Bone marrow (tissue), 2 donors: ENCODE results near the gene CLC.
"Not testable (repeated sequence)": the region's sequence is repeated elsewhere in the genome, so short reads cannot be mapped to it uniquely, and the experiment has no call there.

Source experiments
- DNase-seq, 2 donors: peaks; one replicate each; lab custom pipeline; 2025; lab: John Stamatoyannopoulos, UW

CLC gene

DNA sequence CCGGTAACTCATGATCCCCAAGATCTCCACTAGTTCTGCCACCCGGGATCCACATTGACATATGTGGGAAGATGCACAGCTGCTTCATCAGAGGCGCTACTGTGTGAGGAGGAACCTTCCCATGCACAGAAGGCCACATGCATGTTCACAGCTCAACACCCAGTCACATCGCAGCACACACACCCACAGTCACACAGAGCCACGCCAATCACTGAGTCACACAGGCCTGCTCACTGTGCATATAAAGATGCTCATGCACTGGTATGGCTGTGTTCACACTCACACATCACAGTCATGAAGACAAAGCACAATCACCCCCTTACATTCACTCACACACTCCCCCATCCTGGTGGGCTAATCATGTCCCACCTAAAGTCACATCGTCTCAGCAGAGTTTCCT, 9.8 kb downstream of the CLC start:
- no peak for DNase-seq

DNA sequence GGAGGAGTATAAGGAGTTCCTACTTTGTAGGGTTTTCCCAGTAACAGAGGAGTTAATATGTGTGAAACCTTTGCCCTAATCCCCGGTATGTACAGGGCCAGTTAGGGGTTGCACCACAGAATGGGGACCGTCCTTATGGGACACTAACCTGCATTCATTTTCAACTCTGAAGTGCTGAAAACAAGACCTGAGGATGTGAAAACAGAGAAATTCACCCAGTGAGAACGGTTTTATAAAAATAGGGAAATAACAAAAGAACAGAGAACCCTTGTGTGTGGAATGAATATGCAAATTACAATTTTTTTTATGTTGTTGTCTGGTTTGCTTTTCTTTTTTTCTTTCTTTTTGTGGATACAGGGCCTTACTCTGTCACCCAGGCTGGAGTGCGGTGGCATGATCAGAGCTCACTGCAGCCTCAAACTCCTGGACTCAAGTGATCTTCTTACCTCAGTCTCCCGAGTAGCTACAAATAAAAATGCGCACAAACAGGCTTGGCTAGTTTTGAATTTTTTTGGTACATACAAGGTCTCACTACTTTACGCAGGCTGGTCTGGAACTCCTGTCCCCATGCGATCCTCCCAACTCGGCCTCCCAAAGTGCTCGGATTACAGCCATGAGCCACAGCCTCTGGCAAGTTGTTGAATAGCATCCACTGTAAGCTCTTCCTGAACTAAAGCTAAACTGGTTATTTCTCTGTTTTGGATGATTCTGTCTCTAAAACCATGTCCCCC, 10.6 kb downstream of the CLC start:
- no peak for DNase-seq

- DNase-seq, result no peak
Observed at GRCh38 chr19:39725995-39726394, 11.8 kb downstream of the CLC start.

GRCh38 chr19:39720144-39720543, 17.7 kb downstream of the CLC start:
- DNase-seq, result not testable (repeated sequence)

DNA sequence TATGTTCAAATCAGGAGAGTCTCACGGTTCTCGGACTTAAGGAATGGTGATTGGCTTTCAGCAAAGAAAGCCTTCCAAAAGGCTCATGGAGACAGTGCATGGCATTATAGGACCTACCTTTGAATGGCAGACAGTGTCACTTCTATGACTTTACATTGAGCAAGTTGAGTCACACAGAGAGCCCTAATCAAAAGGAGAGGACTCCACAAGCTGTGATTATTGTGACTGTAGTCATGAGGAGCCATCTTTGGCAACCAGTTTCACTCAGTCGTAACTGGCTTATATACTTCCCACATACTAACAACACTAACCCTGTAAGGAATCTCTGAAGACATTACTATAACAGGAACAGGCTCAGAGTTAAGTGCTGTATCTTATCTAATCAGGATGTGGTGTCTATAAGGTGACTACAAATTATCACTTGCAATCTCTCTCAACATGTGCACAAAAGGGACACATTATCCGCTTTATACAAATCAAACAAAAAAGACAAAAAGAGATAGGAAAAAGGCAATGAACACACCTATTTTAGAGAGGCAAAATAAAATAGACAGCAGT, 27.4 kb downstream of the CLC start:
- no peak for DNase-seq

DNA sequence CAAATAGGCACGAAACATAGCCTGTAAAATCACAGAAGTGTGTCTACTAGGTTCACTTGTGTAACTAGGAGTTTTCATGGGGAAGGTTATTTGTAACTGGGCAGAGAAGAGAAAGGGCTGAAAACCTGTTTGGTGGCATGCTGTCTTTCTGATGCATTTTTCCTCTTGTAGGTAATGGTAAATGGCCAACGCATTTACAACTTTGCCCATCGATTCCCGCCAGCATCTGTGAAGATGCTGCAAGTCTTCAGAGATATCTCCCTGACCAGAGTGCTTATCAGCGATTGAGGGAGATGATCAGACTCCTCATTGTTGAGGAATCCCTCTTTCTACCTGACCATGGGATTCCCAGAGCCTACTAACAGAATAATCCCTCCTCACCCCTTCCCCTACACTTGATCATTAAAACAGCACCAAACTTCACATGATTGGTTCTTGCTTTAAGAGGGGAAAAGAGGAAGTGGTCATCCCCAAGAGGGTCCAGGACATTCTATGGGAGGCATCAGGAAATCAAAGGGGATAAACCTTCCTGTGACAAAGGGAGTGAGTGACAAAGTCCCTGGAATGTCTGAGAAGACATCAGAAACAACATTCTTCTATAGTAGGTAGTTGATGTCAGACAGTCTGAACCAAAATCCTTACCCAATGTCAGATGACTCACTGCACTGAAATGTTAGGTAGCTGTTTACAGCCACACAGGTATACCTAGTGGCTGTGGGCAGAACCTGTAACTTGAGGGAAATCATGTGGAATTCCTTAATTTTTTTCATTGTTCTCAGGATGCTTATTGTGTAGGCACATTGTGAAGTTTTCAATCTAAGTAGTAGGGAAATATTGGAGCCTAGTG, 28.6 kb downstream of the CLC start:
- no peak for DNase-seq

- no peak for DNase-seq
Observed at GRCh38 chr19:39708594-39708993, 29.2 kb downstream of the CLC start.

- DNase-seq, result no peak
Observed at GRCh38 chr19:39705578-39706188, 32.1 kb downstream of the CLC start.

DNA sequence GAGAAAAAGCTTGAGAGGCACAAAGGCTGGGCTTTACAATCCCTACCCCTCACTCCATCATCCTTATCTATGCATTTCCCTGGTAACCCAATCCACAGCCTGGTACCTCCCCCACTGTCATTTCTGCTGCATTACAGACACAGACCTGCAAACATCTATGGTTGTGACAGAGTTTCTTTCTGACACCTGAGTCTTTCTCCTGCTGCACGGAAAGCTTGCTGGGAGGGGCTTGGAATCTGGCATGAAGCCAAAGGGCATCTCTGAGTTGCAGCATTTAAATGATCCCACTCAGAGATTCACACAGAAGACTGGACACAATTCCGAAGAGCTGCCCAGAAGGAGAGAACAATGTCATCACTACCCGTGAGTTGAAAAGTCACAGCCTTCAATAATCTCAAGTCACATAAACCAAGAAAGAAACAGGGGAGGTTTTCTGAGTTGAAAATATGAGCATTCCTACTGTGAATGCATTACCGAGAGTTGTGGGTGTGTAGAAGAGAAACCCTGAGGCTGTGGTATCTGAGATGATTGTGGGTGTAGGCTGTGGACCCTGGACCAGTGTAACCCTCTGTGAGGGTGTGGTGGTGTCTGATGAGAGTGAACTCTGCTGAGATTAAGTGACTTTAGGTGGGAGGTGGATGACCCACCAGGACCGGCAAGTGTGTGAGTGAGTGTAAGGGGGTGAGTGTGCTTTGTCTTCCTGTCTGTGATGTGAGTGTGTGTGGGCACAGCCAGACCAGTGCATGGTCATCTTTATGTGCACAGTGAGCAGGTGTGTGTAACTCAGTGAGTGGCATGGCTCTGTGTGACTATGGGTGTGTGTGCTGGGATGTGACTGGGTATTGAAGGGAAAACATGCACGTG, 33.4 kb downstream of the CLC start, which contains the start of gene LGALS14:
Gene LGALS14 (plus strand): TSS at position 301 of the 864 bp plus-strand sequence. CDS start 48 bp downstream, at position 349.
- DNase-seq, result no peak

DNA sequence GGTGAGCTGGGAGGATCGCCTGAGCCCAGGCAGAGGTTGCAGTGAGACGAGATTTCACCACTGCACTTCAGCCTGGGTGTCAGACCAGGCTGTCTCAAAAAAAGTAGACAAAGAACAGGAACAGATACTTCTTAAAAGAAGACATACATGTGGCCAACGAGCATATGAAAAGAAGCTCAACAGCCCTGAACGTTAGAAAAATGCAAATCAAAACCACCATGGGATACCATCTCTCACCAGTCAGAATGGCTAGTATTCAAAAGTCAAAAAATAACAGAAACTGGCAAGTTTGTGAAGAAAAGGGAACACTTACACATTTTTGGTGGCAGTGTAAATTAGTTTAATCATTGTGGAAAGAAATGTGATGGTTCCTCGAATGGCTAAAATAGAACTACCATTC, 36.5 kb downstream of the CLC start:
- DNase-seq, result no peak

GRCh38 chr19:39698535-39698934, 39.3 kb downstream of the CLC start:
- no peak for DNase-seq

- DNase-seq, result no peak
Observed at GRCh38 chr19:39696387-39696786, 41.4 kb downstream of the CLC start.

GRCh38 chr19:39695759-39696158, 42.1 kb downstream of the CLC start:
- DNase-seq, result no peak

DNA sequence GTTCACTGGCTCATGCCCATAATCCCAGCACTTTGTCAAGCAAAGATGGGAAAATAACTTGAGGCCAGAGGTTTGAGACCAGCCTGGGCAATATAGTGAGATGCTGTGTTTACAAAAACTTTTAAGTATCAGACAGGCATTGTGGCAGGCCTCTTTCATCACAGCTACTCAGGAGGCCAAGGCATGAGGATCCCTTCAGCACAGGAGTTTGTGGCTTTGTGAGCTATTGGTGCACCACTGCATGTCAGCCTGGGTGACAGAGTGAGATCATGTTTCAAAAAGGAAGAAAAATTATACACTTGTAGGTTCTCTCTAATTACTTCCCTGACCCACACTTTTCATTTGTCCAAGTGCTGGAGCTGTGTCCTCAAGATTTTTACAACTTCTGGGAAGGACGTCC, 45.0 kb downstream of the CLC start:
- DNase-seq, result no peak

DNA sequence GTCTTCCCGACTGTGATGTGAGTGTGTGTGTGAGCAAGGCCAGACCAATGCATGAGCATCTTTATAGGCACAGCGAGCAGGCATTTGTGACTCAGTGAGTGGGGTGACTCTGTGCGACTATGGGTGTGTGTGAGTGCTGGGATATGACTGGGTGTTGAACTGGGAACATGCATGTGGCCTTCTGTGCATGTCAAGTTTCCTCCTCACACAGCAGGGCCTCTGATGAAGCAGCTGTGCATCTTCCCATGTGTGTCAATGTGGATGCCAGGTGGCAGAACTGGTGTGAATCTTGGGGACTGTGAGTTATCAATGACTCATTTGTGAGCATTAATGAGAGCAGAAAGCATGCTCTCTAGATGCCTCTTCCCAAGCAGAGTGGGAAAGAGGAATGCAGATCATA, 45.7 kb downstream of the CLC start:
- DNase-seq, result no peak

GRCh38 chr19:39688637-39689036, 49.2 kb downstream of the CLC start:
- not testable (repeated sequence) for DNase-seq

- DNase-seq, result no peak
Observed at GRCh38 chr19:39686739-39687138, 51.1 kb downstream of the CLC start.

- DNase-seq, result no peak
Observed at GRCh38 chr19:39684267-39684666, 53.6 kb downstream of the CLC start.

- DNase-seq, result no peak
Observed at GRCh38 chr19:39681416-39681815, 56.4 kb downstream of the CLC start.
